Upper lobe of left lung (tissue), 4 donors: ENCODE results near the gene PPP1R2.

Source experiments
- POLR2A ChIP-seq, 4 donors: fragments of 450-650 bp; IDR thresholded peaks; one replicate each; pipeline ENCODE4 v1.5.1; 2016 to 2017; ENCODE audit warnings: antibody characterized with exemption in 4 of 4, mild to moderate bottlenecking in 2 of 4
- TF ChIP-seq, protein P1 (sequence below), 6 experiments: fragments of 450-650 bp in 4 of 6; fragments of 200-600 bp in 2 of 6; sonication (generic) in 2 of 6; IDR thresholded peaks; one replicate each; pipeline ENCODE4 v1.5.1; 2016 to 2019; ENCODE audit warnings: antibody characterized with exemption in 6 of 6

GRCh38 chr3:195579281-195579680 is 36.2 kb upstream of the PPP1R2 start:
- TF ChIP-seq, protein P1, sequence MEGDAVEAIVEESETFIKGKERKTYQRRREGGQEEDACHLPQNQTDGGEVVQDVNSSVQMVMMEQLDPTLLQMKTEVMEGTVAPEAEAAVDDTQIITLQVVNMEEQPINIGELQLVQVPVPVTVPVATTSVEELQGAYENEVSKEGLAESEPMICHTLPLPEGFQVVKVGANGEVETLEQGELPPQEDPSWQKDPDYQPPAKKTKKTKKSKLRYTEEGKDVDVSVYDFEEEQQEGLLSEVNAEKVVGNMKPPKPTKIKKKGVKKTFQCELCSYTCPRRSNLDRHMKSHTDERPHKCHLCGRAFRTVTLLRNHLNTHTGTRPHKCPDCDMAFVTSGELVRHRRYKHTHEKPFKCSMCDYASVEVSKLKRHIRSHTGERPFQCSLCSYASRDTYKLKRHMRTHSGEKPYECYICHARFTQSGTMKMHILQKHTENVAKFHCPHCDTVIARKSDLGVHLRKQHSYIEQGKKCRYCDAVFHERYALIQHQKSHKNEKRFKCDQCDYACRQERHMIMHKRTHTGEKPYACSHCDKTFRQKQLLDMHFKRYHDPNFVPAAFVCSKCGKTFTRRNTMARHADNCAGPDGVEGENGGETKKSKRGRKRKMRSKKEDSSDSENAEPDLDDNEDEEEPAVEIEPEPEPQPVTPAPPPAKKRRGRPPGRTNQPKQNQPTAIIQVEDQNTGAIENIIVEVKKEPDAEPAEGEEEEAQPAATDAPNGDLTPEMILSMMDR (IDR thresholded peaks at IDR 0.05): no peak
- TF ChIP-seq POLR2A (IDR thresholded peaks at IDR 0.05): no peak
